Panc1 (cell line): Measurements from ENCODE around the gene VAMP5. TPM values are rescaled to one million over a fixed set of nuclear protein-coding genes. Genes with fewer than 3 reads are reported as not detected.

Source experiments
- ATAC-seq: fragments of 200-7000 bp; cut with Tn5 transposase; 2 replicates; pipeline ENCODE4 v1.9.1; 2020; ENCODE audit warnings: mild to moderate bottlenecking, moderate library complexity
- BruUV-seq: library from RNA; stranded (reverse); fragments of 400-500 nt; replicated peaks from 2 replicates; lab custom pipeline; 2021; lab: Mats Ljungman, UMichigan
- CTCF ChIA-PET: fragments of 300-600 bp; sonication (Branson Sonifier 250); formaldehyde crosslinking; loops from one replicate; lab custom pipeline; 2022; ENCODE audit warnings: antibody characterized with exemption; lab: Charles Lee
- POLR2A ChIA-PET: fragments of 300-600 bp; sonication (Branson Sonifier 250); formaldehyde crosslinking; loops from one replicate; lab custom pipeline; 2022; ENCODE audit warnings: antibody characterized with exemption; lab: Charles Lee
- DNase-seq: peaks from one replicate; pipeline ENCODE4 v3.0.0-alpha.2; 2010; ENCODE audit warnings: low read depth, low spot score
- H3K27ac ChIP-seq: 2 replicates; pipeline ENCODE4 v1.5.1; 2011; ENCODE audit warnings: mild to moderate bottlenecking, low read length, inconsistent platforms
- H3K27me3 ChIP-seq: fragments of 200-500 bp; sonication (Bioruptor generic); 2 replicates; pipeline ENCODE4 v1.6.0; 2014; ENCODE audit warnings: low read length, inconsistent platforms; ENCODE audit not compliant: control insufficient read depth, insufficient read depth
- H3K36me3 ChIP-seq: fragments of 200-500 bp; sonication (Bioruptor generic); 2 replicates; pipeline ENCODE4 v1.5.1; 2014; ENCODE audit warnings: inconsistent platforms, mild to moderate bottlenecking, low read length, moderate library complexity; ENCODE audit not compliant: control insufficient read depth, insufficient read depth
- H3K4me1 ChIP-seq: 2 replicates; pipeline ENCODE4 v1.5.1; 2011; ENCODE audit warnings: inconsistent platforms, mild to moderate bottlenecking, low read length, moderate library complexity; ENCODE audit not compliant: control insufficient read depth, insufficient read depth
- H3K4me3 ChIP-seq, 2 experiments: 2 replicates each; pipeline ENCODE4 v1.5.1; 2011 to 2012; ENCODE audit warnings: low read depth in 2 of 2, low read length in 2 of 2, mild to moderate bottlenecking in 2 of 2, inconsistent platforms in 1 of 2, moderate library complexity in 1 of 2
- H3K9me3 ChIP-seq: fragments of 200-500 bp; sonication (Bioruptor generic); 2 replicates; pipeline ENCODE4 v1.5.1; 2014; ENCODE audit warnings: low read depth, mild to moderate bottlenecking, inconsistent platforms, low read length, moderate library complexity; ENCODE audit not compliant: control insufficient read depth, insufficient read depth
- CTCF ChIP-seq: fragments of 450-650 bp; IDR thresholded peaks from 2 replicates; pipeline ENCODE4 v1.5.1; 2017; ENCODE audit warnings: mild to moderate bottlenecking
- POLR2AphosphoS5 ChIP-seq: IDR thresholded peaks from 2 replicates; pipeline ENCODE4 v1.6.1; 2012; ENCODE audit warnings: mild to moderate bottlenecking, low read depth, low read length, moderate library complexity
- REST ChIP-seq, 2 experiments: IDR thresholded peaks; 2 replicates each; pipeline ENCODE4 v1.6.1; 2011 to 2012; ENCODE audit warnings: low read depth in 2 of 2, control low read depth in 1 of 2, low read length in 1 of 2, mild to moderate bottlenecking in 1 of 2, moderate library complexity in 1 of 2; ENCODE audit not compliant: insufficient read depth in 1 of 2
- SIN3A ChIP-seq: IDR thresholded peaks from 2 replicates; pipeline ENCODE4 v1.6.1; 2012; ENCODE audit warnings: low read depth, mild to moderate bottlenecking, low read length, moderate library complexity, borderline replicate concordance; ENCODE audit not compliant: insufficient read depth
- TCF7L2 ChIP-seq: IDR thresholded peaks from 2 replicates; pipeline ENCODE4 v1.6.1; 2011; ENCODE audit warnings: mild to moderate bottlenecking, low read depth, low read length, inconsistent platforms
- in situ Hi-C: cut with HindIII; loops from 2 replicates; pipeline ENCODE4 v1.10.0; 2016; ENCODE audit warnings: low sequenced_read_pairs, low pct_unique_long_range_greater_than_20kb
- intact Hi-C: fragments of 100-400 bp; cut with micrococcal nuclease; formaldehyde crosslinking; loops from one replicate; pipeline ENCODE4 v1.10.0; 2022; ENCODE audit not compliant: unreplicated experiment
- total RNA-seq: library from RNA; stranded (reverse); gene quantifications from one replicate; pipeline ENCODE4 v1.2.1, GENCODE V29; 2021; ENCODE audit not compliant: unreplicated experiment

Gene VAMP5
- total RNA-seq, 1 experiment from 2014 or later = 21.3 TPM

- ATAC-seq = no peak
Observed at GRCh38 chr2:85621338-85621737, 37.1 kb downstream of the VAMP5 start.

GRCh38 chr2:85623991-85624390 is 39.8 kb downstream of the VAMP5 start:
- H3K27me3 ChIP-seq = no peaks in the 10 kb centered on the region
- H3K36me3 ChIP-seq = peaks cover 44% of the 10 kb centered on the region
- no peak for ATAC-seq
- BruUV-seq = no TSS peak
- ChIA-PET POLR2A (no interaction called here), CTCF (no interaction called here)
- no peak overlapping the region for H3K4me3 ChIP-seq
- intact Hi-C loops (no loop called here), in situ Hi-C loops (no loop called here)
- H3K4me1 ChIP-seq = no peaks in the 10 kb centered on the region
- H3K9me3 ChIP-seq = no peaks in the 10 kb centered on the region
- TF ChIP-seq TCF7L2 (no peak), REST (IDR thresholded peaks at IDR 0.05; ENCODE audit: insufficient read depth in 1 of 2, low read depth in 2 of 2, low read length in 1 of 2) (no peak), CTCF (no peak), POLR2AphosphoS5 (no peak), SIN3A (no peak)
- no peak overlapping the region for H3K27ac ChIP-seq
- DNase-seq = no peak

More at GRCh38 chr2:85621338-85621737, 37.1 kb downstream of the VAMP5 start:
- POLR2A ChIA-PET = interaction anchor here (0.6 kb wide), 1 partner anchor 31 kb away, joined by 5 read pairs; no protein-coding TSS in a partner anchor
- no peak for DNase-seq
- Histone ChIP-seq H3K27ac (no peak overlapping the region), H3K9me3 (no peaks in the 10 kb centered on the region), H3K27me3 (no peaks in the 10 kb centered on the region), H3K36me3 (peaks cover 39% of the 10 kb centered on the region), H3K4me3 (no peak overlapping the region), H3K4me1 (peaks cover 7% of the 10 kb centered on the region)
- CTCF ChIA-PET = interaction anchor here (0.7 kb wide), 1 partner anchor 233 kb away, joined by 4 read pairs; no protein-coding TSS in a partner anchor
- TF ChIP-seq TCF7L2 (no peak), SIN3A (no peak), REST (IDR thresholded peaks at IDR 0.05; ENCODE audit: insufficient read depth in 1 of 2, low read depth in 2 of 2, low read length in 1 of 2) (no peak), CTCF (no peak), POLR2AphosphoS5 (no peak)
- in situ Hi-C loops (no loop called here), intact Hi-C loops (no loop called here)
- BruUV-seq = no TSS peak
